ENCODE results near the gene AGPAT2.
A peak's percentile ranks its signal among the peaks of the same experiment; 100 is the strongest.

AGPAT2 gene

DNA sequence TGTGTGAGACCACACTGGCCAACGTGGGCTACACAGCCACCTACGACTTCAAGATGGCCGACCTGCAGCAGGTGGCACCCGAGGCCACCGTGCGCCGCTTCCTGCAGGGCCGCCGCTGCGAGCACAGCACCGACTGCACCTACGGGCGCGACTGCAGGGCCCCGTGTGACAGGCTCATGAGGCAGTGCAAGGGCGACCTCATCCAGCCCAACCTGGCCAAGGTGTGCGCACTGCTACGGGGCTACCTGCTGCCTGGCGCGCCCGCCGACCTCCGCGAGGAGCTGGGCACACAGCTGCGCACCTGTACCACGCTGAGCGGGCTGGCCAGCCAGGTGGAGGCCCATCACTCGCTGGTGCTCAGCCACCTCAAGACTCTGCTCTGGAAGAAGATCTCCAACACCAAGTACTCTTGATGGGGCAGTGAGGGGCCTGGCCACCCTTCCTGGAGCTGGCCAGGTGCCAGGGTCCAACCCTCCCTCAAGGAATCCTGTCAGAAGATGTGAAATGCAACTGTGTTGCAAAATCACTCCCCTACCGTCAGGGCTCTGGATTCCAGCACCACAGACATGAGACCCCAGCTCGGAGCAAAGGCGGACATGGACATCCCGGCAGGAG is 36.2 kb upstream of the AGPAT2 start (continued):
- TF ChIP-seq ZNF423 (tag by site-specific recombination; IDR thresholded peaks at IDR 0.05), result 0 out of 2 replicates have a peak, but pooled peaks have one; percentile 0

DNA sequence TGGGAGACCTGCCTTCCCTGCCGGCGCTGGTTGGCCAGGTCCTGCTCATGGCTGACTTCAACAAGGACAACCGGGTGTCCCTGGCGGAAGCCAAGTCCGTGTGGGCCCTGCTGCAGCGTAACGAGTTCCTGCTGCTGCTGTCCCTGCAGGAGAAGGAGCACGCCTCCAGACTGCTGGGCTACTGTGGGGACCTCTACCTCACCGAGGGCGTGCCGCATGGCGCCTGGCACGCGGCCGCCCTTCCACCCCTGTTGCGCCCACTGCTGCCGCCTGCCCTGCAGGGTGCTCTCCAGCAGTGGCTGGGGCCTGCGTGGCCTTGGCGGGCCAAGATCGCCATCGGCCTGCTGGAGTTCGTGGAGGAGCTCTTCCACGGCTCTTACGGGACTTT is 35.7 kb upstream of the AGPAT2 start:
- H3K4me3 ChIP-seq (ENCODE audit: low read depth, low read length), result no peak overlapping the region
- no peaks in the 10 kb centered on the region for H3K9me3 ChIP-seq (ENCODE audit: control insufficient read depth, insufficient read depth, low read depth, low read length)
- no peaks in the 10 kb centered on the region; the same call in 1 of the 2 replicates for H3K4me1 ChIP-seq (ENCODE audit: control insufficient read depth, insufficient read depth, low read length)
- H3K27ac ChIP-seq (ENCODE audit: extremely low read depth, low read depth, low read length), result no peak overlapping the region
- H3K36me3 ChIP-seq (ENCODE audit: control insufficient read depth in 2 of 2, insufficient read depth in 1 of 2, low read length in 2 of 2), result peaks cover 0 to 71% of the 10 kb centered on the region in 2 experiments; a peak in 2 of 3 replicates
- ChIA-PET CTCF (interaction anchor here (0.6 to 1.6 kb wide), 2 partner anchors 27 to 36 kb away, joined by 3 to 4 read pairs; partner anchors contain the start of gene LCN8), POLR2A (interaction anchor here (3.8 kb wide), 1 partner anchor 9 kb away, joined by 25 read pairs; the partner anchor contains the start of gene DIPK1B)
- TF ChIP-seq ZNF629 (tag by site-specific recombination; IDR thresholded peaks at IDR 0.05), result 0 out of 2 replicates have a peak, but pooled peaks have one; percentile 31
- no peak for TF ChIP-seq ZNF221 (tag by site-specific recombination; IDR thresholded peaks at IDR 0.05; ENCODE audit: borderline replicate concordance)
- peak; percentile 12; the same call in 1 of the 2 replicates for TF ChIP-seq ZNF10 (tag by site-specific recombination; IDR thresholded peaks at IDR 0.05)
- no peak for TF ChIP-seq SETDB1 (IDR thresholded peaks at IDR 0.05; ENCODE audit: insufficient read length, low read length)
- no peak for TF ChIP-seq ZNF76 (tag by site-specific recombination; IDR thresholded peaks at IDR 0.05; ENCODE audit: borderline replicate concordance, low read depth)
- TF ChIP-seq HOXD13 (CRISPR knock-in tag; IDR thresholded peaks at IDR 0.05; ENCODE audit: borderline replicate concordance), result no peak
- TF ChIP-seq ZNF626 (tag by site-specific recombination; IDR thresholded peaks at IDR 0.05), result no peak
- TF ChIP-seq KLF8 (tag by site-specific recombination; IDR thresholded peaks at IDR 0.05), result peak; percentile 53; the same call in 1 of the 2 replicates
- TF ChIP-seq, protein P1, sequence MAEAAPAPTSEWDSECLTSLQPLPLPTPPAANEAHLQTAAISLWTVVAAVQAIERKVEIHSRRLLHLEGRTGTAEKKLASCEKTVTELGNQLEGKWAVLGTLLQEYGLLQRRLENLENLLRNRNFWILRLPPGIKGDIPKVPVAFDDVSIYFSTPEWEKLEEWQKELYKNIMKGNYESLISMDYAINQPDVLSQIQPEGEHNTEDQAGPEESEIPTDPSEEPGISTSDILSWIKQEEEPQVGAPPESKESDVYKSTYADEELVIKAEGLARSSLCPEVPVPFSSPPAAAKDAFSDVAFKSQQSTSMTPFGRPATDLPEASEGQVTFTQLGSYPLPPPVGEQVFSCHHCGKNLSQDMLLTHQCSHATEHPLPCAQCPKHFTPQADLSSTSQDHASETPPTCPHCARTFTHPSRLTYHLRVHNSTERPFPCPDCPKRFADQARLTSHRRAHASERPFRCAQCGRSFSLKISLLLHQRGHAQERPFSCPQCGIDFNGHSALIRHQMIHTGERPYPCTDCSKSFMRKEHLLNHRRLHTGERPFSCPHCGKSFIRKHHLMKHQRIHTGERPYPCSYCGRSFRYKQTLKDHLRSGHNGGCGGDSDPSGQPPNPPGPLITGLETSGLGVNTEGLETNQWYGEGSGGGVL (tag by site-specific recombination; IDR thresholded peaks at IDR 0.05), result no peak
- TF ChIP-seq OSR2 (tag by site-specific recombination; IDR thresholded peaks at IDR 0.05), result peak; percentile 85
- TF ChIP-seq ZNF239 (tag by site-specific recombination; IDR thresholded peaks at IDR 0.05), result no peak
- TF ChIP-seq, protein P2, sequence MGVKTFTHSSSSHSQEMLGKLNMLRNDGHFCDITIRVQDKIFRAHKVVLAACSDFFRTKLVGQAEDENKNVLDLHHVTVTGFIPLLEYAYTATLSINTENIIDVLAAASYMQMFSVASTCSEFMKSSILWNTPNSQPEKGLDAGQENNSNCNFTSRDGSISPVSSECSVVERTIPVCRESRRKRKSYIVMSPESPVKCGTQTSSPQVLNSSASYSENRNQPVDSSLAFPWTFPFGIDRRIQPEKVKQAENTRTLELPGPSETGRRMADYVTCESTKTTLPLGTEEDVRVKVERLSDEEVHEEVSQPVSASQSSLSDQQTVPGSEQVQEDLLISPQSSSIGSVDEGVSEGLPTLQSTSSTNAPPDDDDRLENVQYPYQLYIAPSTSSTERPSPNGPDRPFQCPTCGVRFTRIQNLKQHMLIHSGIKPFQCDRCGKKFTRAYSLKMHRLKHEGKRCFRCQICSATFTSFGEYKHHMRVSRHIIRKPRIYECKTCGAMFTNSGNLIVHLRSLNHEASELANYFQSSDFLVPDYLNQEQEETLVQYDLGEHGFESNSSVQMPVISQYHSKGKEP (tag by site-specific recombination; IDR thresholded peaks at IDR 0.05), result peak; percentile 87
- TF ChIP-seq ZNF416 (tag by site-specific recombination; IDR thresholded peaks at IDR 0.05), result no peak
- TF ChIP-seq, protein P3, sequence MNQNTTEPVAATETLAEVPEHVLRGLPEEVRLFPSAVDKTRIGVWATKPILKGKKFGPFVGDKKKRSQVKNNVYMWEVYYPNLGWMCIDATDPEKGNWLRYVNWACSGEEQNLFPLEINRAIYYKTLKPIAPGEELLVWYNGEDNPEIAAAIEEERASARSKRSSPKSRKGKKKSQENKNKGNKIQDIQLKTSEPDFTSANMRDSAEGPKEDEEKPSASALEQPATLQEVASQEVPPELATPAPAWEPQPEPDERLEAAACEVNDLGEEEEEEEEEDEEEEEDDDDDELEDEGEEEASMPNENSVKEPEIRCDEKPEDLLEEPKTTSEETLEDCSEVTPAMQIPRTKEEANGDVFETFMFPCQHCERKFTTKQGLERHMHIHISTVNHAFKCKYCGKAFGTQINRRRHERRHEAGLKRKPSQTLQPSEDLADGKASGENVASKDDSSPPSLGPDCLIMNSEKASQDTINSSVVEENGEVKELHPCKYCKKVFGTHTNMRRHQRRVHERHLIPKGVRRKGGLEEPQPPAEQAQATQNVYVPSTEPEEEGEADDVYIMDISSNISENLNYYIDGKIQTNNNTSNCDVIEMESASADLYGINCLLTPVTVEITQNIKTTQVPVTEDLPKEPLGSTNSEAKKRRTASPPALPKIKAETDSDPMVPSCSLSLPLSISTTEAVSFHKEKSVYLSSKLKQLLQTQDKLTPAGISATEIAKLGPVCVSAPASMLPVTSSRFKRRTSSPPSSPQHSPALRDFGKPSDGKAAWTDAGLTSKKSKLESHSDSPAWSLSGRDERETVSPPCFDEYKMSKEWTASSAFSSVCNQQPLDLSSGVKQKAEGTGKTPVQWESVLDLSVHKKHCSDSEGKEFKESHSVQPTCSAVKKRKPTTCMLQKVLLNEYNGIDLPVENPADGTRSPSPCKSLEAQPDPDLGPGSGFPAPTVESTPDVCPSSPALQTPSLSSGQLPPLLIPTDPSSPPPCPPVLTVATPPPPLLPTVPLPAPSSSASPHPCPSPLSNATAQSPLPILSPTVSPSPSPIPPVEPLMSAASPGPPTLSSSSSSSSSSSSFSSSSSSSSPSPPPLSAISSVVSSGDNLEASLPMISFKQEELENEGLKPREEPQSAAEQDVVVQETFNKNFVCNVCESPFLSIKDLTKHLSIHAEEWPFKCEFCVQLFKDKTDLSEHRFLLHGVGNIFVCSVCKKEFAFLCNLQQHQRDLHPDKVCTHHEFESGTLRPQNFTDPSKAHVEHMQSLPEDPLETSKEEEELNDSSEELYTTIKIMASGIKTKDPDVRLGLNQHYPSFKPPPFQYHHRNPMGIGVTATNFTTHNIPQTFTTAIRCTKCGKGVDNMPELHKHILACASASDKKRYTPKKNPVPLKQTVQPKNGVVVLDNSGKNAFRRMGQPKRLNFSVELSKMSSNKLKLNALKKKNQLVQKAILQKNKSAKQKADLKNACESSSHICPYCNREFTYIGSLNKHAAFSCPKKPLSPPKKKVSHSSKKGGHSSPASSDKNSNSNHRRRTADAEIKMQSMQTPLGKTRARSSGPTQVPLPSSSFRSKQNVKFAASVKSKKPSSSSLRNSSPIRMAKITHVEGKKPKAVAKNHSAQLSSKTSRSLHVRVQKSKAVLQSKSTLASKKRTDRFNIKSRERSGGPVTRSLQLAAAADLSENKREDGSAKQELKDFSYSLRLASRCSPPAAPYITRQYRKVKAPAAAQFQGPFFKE (tag by site-specific recombination; IDR thresholded peaks at IDR 0.05; ENCODE audit: borderline replicate concordance), result no peak
- TF ChIP-seq MEIS1 (CRISPR knock-in tag; IDR thresholded peaks at IDR 0.05; ENCODE audit: borderline replicate concordance), result no peak
- no peak for TF ChIP-seq ZNF639 (tag by site-specific recombination; IDR thresholded peaks at IDR 0.05)
- no peak for TF ChIP-seq OVOL3 (tag by site-specific recombination; IDR thresholded peaks at IDR 0.05)
- peak; percentile 28; the same call in 1 of the 2 replicates for TF ChIP-seq KLF1 (tag by site-specific recombination; IDR thresholded peaks at IDR 0.05)
- no peak for TF ChIP-seq ZXDB (tag by site-specific recombination; IDR thresholded peaks at IDR 0.05)
- peak; percentile 92 for TF ChIP-seq ZFP69B (tag by site-specific recombination; IDR thresholded peaks at IDR 0.05)
- no peak for TF ChIP-seq ZNF211 (tag by site-specific recombination; IDR thresholded peaks at IDR 0.05; ENCODE audit: low read depth)
- no peak for TF ChIP-seq ZNF350 (tag by site-specific recombination; IDR thresholded peaks at IDR 0.05)
- TF ChIP-seq, protein P4, sequence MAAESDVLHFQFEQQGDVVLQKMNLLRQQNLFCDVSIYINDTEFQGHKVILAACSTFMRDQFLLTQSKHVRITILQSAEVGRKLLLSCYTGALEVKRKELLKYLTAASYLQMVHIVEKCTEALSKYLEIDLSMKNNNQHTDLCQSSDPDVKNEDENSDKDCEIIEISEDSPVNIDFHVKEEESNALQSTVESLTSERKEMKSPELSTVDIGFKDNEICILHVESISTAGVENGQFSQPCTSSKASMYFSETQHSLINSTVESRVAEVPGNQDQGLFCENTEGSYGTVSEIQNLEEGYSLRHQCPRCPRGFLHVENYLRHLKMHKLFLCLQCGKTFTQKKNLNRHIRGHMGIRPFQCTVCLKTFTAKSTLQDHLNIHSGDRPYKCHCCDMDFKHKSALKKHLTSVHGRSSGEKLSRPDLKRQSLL (tag by site-specific recombination; IDR thresholded peaks at IDR 0.05), result no peak
- peak; percentile 57 for TF ChIP-seq GLIS2 (tag by site-specific recombination; IDR thresholded peaks at IDR 0.05)
